ENCODE data around the gene FAM107A.
A peak's percentile ranks its signal among the peaks of the same experiment; 100 is the strongest.

Gene FAM107A

DNA sequence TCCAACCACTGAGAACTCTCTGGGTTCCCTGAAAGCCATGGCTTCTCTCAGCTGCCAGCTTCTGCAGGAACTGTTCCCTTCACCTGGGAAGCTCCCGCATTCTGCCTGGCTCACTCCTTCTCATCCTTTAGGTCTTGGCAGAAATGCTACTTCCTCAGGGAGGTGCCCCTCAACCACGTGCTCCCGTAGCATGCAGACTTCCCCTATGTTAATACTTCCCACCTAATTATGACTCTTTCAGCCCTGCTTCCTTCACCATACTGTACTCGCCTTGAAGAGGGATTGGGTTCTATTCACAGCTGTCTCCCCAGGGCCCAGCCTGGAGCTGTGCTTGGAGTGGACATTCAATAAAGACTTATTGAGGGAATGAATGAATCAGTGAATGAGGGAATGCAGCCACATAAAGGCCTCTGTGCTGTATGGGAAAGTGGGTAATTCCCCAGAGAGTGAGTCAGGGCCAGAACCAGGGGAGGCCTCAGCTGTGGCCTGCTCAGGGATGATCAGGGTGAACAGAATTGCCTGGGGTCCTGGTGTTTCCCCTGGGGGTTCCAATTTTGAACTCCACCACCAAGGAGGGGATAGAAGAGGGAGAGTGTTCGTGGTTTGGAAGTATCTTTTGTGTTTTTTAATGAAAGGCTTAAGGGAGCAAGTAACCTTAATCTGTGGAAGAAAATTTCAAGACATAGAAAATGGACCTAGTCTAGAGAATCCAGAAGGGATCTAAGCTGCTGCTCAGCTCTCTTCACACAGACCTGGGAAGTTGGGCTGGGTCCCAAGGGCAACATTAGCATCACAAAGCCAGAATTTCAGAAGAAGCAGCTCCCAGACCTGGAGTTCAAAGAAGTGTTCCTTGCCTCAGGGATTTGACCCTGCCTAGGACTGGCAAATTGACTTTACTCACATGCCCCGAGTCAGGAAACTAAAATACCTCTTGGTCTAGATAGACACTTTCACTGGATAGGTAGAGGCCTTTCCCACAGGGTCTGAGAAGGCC is 14.6 kb upstream of the FAM107A start:
- no peak for DNase-seq (ENCODE audit: low spot score)

DNA sequence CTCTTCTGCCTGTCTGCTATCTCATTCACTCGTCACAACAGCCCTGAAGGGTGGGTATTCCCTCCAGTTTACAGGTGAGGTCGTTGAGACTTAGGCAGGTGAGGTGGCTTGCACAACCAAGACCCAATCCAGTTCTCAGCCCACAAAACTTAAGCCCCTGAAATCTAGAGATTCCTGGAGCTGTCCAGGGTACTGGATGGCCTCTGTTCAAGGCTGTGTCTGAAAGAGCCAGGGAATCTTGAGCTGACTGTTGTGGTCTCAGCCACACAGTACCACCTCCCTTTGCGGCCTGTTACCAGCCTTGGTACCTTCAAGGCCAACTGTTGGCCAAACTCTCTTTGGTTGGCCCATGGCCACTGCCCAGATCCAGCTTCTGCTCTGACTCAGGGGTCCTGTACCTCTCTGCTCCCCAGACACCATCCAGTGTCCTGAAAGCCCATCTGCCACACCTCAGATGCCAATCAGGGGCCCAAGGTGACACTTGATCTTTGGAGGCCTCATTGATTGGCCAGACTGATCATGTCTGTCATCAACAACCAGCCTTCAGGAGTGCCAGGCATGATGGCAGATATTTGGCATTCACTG is 10.9 kb upstream of the FAM107A start:
- DNase-seq (ENCODE audit: low spot score), result no peak

DNA sequence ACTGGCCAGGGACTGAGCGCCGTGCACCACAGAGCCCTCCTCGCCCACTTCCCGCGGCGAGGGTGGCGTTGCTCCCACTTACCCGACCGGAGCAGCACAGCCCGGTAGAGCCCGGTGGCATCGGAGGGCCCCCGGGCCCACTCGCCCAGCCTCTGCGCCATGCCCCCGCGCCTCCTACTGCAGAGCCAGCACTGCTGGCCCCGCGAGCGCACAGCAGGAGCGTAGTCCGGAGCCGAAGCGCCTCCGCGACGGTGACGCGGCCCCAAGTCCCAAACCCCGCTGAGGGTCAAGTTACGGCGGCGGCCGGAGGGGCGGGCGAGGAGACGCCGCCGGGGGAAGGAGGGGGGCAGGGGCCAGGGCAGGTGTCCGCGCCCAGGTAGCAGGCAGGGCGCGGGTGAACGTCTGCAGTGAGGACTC is 9.6 kb upstream of the FAM107A start:
- DNase-seq (ENCODE audit: low spot score), result no peak

DNA sequence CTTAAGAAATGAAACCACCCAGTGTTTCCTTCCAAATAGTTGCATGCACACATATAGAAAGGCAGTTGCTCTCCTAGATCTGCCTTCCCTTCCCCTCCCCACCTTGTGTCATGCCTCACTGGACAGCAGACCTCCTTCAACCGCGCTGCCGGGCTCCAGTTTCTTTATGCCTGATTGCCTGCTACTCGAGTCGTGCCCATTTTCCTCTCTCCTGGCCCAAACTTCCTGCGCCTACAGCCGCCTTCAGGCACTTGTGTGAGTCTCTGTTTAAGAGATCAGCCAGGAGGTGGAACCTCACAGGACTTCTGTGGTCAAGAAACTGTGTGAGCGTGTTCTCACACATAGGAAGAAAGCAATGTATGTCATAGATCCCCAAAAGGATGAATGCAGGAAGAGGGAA is 8.8 kb upstream of the FAM107A start:
- no peak for DNase-seq (ENCODE audit: low spot score)

GRCh38 chr3:58585005-58585786 is 8.0 kb upstream of the FAM107A start:
- peak; percentile 63 for DNase-seq (ENCODE audit: low spot score)

DNA sequence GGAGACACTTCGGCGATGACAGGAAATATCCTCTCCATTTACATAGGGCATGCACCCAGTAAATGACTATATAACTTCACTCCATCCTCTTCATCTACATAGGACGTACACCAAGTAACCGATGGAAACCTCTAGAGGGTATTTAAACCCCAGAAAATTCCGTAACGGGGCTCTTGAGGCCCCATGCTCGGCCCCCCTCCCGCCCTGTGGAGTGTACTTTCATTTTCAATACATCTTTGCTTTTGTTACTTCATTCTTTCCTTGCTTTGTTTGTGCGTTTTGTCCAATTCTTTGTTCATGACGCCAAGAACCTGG is 7.5 kb upstream of the FAM107A start:
- DNase-seq (ENCODE audit: low spot score), result no peak

- no peak for DNase-seq (ENCODE audit: low spot score)
Measured at GRCh38 chr3:58581328-58582091, 4.3 kb upstream of the FAM107A start.

GRCh38 chr3:58580826-58581327 is 3.7 kb upstream of the FAM107A start:
- DNase-seq (ENCODE audit: low spot score), result no peak

- no peak for DNase-seq (ENCODE audit: low spot score)
Measured at GRCh38 chr3:58578873-58579272, 1.7 kb upstream of the FAM107A start.

DNA sequence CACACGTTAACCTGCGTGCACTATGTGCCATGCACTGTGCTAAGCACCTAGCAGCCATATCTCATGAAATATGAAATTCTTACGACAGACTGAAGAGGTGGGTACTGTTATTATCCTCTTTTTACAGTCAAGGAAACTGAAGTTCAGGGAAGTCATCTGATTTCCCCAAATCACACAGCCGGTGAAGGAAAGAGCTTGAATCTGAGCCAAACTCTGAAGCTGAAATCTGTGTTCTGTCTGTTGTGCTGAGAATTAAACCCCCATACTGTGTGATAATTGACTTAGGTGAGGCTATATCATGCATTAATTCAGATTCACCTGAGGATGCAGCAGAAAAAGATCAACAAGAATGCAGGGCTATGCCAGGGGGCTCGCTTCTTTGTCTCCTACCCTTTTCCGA is 475 bp downstream of the FAM107A start:
- DNase-seq (ENCODE audit: low spot score), result no peak

DNA sequence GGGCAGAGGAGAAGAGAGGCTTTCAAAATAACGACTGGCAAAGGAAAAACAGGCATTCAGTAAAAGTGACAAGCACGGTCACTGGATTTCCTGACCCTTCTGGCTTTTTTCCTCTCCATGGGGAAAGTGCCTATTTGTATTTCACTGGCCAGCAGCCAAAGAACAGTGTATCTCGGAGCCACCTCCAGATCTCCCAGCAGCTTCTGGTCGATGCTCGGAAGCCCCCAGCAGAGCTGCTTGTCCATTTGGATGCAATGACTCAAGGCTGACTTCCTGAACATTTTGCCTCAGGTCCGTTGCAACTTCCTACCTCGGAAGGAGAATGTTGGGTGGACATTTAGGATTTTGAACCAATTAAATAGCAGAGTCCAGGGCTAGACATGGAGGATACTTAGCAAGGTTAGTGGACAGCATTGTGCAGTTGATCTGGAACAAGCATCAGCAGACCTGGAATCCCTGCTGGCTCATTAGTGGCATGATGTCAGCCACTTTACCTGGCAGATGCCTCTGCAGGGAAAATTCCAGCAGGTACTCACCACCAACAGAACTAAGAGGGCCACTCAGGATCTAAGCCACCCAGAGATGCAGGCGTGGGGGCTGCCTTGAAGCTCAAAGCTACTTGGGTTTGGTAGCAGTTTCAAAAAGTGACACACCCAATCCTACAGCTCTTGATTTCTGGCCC is 1.1 kb downstream of the FAM107A start:
- DNase-seq (ENCODE audit: low spot score), result no peak

DNA sequence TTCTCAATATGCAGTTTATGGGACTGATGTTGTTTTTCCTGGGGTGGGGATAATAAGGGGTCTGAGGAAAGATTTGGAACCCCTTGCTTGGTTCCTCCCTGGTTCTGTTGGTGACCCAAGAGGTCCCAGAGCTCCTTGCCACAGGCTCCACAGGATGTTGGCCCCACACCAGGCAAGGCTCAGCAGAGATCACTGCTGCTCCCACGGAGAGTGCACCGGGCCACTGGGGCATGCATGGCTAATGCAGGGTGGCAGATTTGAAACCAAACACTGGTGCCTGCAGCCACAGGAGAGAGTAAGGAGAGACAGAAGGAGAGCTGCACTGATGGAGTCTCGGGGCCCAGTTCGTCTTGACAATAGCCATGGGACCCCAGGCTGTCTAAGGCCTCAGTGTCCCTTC is 2.5 kb downstream of the FAM107A start:
- no peak for DNase-seq (ENCODE audit: low spot score)

GRCh38 chr3:58574106-58574505 is 3.1 kb downstream of the FAM107A start:
- no peak for DNase-seq (ENCODE audit: low spot score)

- DNase-seq (ENCODE audit: low spot score), result no peak
Measured at GRCh38 chr3:58573640-58574039, 3.6 kb downstream of the FAM107A start.

DNA sequence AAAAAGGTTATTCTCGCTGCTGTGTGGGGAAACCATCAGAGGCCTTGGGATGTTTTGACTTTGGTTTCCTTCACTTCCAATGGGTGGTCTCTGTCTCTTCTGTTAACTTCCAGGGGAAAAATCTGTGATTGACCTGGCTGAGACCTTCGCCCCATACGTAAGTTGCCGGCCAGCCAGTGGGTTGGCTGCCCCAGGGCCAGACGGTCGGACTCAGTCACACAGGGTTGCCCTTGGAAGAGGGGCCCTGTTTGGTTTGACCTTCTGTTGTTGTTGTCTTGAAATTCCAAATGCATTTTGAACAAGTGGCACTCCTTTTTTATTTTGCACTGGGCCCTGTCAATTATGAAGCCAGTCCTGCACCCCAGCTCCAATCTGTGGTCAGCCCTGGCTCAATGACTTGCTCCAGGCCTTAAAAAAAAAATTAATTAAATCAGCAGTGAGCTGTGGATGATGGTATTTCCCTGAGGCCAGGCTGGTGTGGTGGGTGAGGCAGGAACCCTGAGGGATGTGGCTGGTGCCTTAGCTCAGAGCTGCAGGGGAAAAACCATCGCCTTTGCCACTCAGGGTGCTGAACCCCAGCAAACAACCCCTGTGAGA is 4.5 kb downstream of the FAM107A start:
- no peak for DNase-seq (ENCODE audit: low spot score)

DNA sequence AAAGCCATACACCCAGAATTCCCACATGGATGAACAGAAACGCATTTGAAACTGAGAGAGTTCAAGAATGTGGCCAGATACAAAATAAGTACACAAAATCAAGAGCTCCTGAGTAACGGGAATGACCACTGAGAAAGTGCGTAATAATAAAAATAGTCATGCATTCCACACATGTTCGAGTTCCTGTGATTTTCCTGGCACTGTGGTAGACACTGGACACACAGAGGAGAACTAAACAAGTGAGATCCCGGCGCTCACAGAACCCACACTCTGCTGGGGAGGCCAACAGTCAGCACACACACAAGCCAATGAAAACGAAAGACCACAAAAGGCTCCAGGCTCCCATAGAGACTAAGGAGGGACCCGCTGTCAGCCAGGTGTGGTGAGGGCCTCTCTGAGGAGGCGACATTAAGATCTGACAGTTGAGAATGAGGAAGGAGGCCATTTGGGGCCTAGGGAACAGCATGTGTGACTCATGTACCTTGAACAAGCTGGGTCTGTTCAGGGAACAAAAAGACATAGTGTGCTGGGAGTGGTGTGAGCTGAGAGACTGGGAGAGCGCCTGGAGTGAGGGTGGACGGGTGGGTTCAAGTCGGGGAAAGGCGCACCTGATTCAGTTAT is 5.1 kb downstream of the FAM107A start:
- no peak for DNase-seq (ENCODE audit: low spot score)

DNA sequence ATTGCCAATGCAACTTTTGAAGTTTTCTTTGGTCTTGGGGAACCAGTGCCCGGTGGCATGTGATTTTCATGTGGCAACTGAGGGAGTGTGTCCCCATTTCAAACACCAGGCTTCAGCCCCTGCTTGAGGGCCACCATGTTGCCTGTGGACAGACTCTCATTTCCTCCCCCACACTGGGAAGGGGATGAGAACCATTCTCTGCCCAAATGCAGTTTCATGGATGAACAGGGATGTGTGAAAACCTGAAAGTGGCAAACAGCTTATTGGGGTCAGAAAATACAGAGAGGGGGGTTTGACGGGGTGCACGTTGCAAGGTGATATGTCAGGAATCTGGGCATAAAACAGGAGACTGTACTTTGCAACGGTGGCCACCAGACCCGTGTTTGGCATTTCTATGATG is 6.3 kb downstream of the FAM107A start:
- no peak for DNase-seq (ENCODE audit: low spot score)

DNA sequence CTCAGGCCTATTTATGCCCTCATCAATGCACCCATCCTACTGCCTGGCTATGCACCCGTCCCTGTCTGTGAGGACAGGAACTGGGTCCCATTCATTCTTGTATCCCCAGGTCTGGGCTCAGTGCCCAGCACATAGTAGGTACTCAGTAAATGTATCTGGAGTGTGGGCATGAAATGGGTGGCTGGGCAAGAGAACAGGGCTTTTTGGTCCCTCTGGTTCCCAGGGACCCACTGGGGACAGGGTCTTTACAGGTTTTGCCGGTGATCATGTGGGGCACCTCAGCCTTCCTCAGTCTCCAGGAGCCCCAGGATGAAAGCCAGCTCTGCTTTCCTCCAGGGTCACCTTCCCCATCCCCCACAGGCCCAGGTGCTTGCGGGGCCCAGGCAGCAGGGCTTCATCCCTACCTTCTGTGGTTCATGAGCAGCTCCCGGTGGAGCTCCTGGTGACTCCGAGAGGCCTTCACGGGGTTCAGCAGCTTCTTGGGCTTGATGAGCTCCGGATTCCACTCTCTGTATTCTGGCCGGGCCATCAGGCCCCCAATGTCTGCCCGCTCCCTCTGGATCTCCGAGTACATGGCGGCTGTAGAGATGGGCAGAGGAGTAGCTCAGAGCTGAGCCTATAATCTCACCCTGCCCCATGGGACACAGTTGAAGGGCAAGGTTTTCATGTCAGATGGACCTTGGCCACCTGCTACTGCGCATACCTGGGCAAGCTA is 7.7 kb downstream of the FAM107A start:
- no peak for DNase-seq (ENCODE audit: low spot score)

GRCh38 chr3:58568572-58569286 is 8.5 kb downstream of the FAM107A start:
- DNase-seq (ENCODE audit: low spot score), result peak; percentile 76

Measured in activated CD4-positive, alpha-beta T cell treated with anti-CD3 and anti-CD28 coated beads, Interleukin-2, Interleukin-4, amounts not matched to agents 100 ng/mL and 50 ng/mL, durations not matched to agents 16 hours and 8 hours (primary cell).